EL (cell line): ENCODE measurements around the gene PDZK1.
"Not testable (repeated sequence)": the region's sequence is repeated elsewhere in the genome, so short reads cannot be mapped to it uniquely, and the experiment has no call there.

Source experiments
- DNase-seq: peaks from one replicate; pipeline ENCODE4 v3.0.0-alpha.2; 2016

Gene PDZK1

GRCh38 chr1:145707183-145707867, at the start of gene PDZK1:
Gene PDZK1 (minus strand): TSS chr1:145707368. CDS start chr1:145688021, 19,347 bp downstream.
- no peak for DNase-seq

GRCh38 chr1:145751491-145752037, 44.4 kb upstream of the PDZK1 start:
- DNase-seq, result peak; percentile 94

GRCh38 chr1:145750426-145750825, 43.3 kb upstream of the PDZK1 start:
- no peak for DNase-seq

GRCh38 chr1:145747398-145748247, 40.5 kb upstream of the PDZK1 start:
- DNase-seq, result no peak

GRCh38 chr1:145740269-145740668, 33.1 kb upstream of the PDZK1 start:
- peak; percentile 70 for DNase-seq

- DNase-seq, result no peak
Observed at GRCh38 chr1:145736191-145736590, 29.0 kb upstream of the PDZK1 start.

GRCh38 chr1:145730900-145731299, 23.7 kb upstream of the PDZK1 start:
- no peak for DNase-seq

- no peak for DNase-seq
Observed at GRCh38 chr1:145730467-145730866, 23.3 kb upstream of the PDZK1 start.

- no peak for DNase-seq
Observed at GRCh38 chr1:145729666-145730436, 22.7 kb upstream of the PDZK1 start.

GRCh38 chr1:145729196-145729595, 22.0 kb upstream of the PDZK1 start:
- no peak for DNase-seq

- not testable (repeated sequence) for DNase-seq
Observed at GRCh38 chr1:145726193-145726592, 19.0 kb upstream of the PDZK1 start.

- peak; percentile 79 for DNase-seq
Observed at GRCh38 chr1:145720878-145721671, 13.9 kb upstream of the PDZK1 start.

- peak; percentile 95 for DNase-seq
Observed at GRCh38 chr1:145720556-145720877, 13.3 kb upstream of the PDZK1 start.

- no peak for DNase-seq
Observed at GRCh38 chr1:145719230-145720079, 12.3 kb upstream of the PDZK1 start, which contains the start of gene CD160. Gene CD160 (plus strand): TSS chr1:145719499. CDS start chr1:145728328, 8,829 bp downstream.

- not testable (repeated sequence) for DNase-seq
Observed at GRCh38 chr1:145718465-145718864, 11.3 kb upstream of the PDZK1 start.

GRCh38 chr1:145717833-145718232, 10.7 kb upstream of the PDZK1 start:
- no peak for DNase-seq

GRCh38 chr1:145716641-145717345, 9.6 kb upstream of the PDZK1 start:
- DNase-seq, result peak; percentile 63

GRCh38 chr1:145714524-145715111, 7.5 kb upstream of the PDZK1 start:
- no peak for DNase-seq

- DNase-seq, result no peak
Observed at GRCh38 chr1:145711213-145711651, 4.1 kb upstream of the PDZK1 start.
